ENCODE results near the gene RAN. TPM values are rescaled to one million over a fixed set of nuclear protein-coding genes. Genes with fewer than 3 reads are reported as not detected.
A peak's percentile ranks its signal among the peaks of the same experiment; 100 is the strongest.
"Not testable (repeated sequence)": the region's sequence is repeated elsewhere in the genome, so short reads cannot be mapped to it uniquely, and the experiment has no call there.

RAN gene
- total RNA-seq, 1 donor: 286 TPM

GRCh38 chr12:130848785-130849305, 23.0 kb upstream of the RAN start:
- not testable (repeated sequence) for DNase-seq (ENCODE audit: low read depth in 2 of 3, low spot score in 2 of 3)

- DNase-seq (ENCODE audit: low read depth in 2 of 3, low spot score in 2 of 3): no peak
Observed at GRCh38 chr12:130849561-130850417, 22.1 kb upstream of the RAN start.

GRCh38 chr12:130850418-130851021, 21.3 kb upstream of the RAN start:
- no peak for DNase-seq (ENCODE audit: low read depth in 2 of 3, low spot score in 2 of 3)

- DNase-seq (ENCODE audit: low read depth in 2 of 3, low spot score in 2 of 3): no peak
Observed at GRCh38 chr12:130856088-130856487, 15.8 kb upstream of the RAN start.

GRCh38 chr12:130858084-130858483, 13.8 kb upstream of the RAN start:
- no peak for DNase-seq (ENCODE audit: low read depth in 2 of 3, low spot score in 2 of 3)

- no peak for DNase-seq (ENCODE audit: low read depth in 2 of 3, low spot score in 2 of 3)
Observed at GRCh38 chr12:130859161-130859560, 12.7 kb upstream of the RAN start.

GRCh38 chr12:130860311-130860710, 11.6 kb upstream of the RAN start:
- no peak for DNase-seq (ENCODE audit: low read depth in 2 of 3, low spot score in 2 of 3)

GRCh38 chr12:130862161-130862560, 9.7 kb upstream of the RAN start:
- DNase-seq (ENCODE audit: low read depth in 2 of 3, low spot score in 2 of 3): no peak

- DNase-seq (ENCODE audit: low read depth in 2 of 3, low spot score in 2 of 3): not testable (repeated sequence)
Observed at GRCh38 chr12:130862771-130863170, 9.1 kb upstream of the RAN start.

- DNase-seq (ENCODE audit: low read depth in 2 of 3, low spot score in 2 of 3): no peak
Observed at GRCh38 chr12:130863298-130863697, 8.6 kb upstream of the RAN start.

- DNase-seq (ENCODE audit: low read depth in 2 of 3, low spot score in 2 of 3): no peak
Observed at GRCh38 chr12:130868412-130868811, 3.5 kb upstream of the RAN start.

- peak in 2 of 3 donors; percentile 66 to 77 for DNase-seq (ENCODE audit: low read depth in 2 of 3, low spot score in 2 of 3)
Observed at GRCh38 chr12:130870442-130871285, 1.2 kb upstream of the RAN start.

GRCh38 chr12:130872179-130873096, 572 bp downstream of the RAN start:
- peak in 2 of 3 donors; percentile 50 to 54 for DNase-seq (ENCODE audit: low read depth in 2 of 3, low spot score in 2 of 3)

- DNase-seq (ENCODE audit: low read depth in 2 of 3, low spot score in 2 of 3): no peak
Observed at GRCh38 chr12:130873106-130873795, 1.4 kb downstream of the RAN start.

GRCh38 chr12:130873825-130874224, 2.0 kb downstream of the RAN start:
- DNase-seq (ENCODE audit: low read depth in 2 of 3, low spot score in 2 of 3): no peak

GRCh38 chr12:130874696-130875095, 2.8 kb downstream of the RAN start:
- DNase-seq (ENCODE audit: low read depth in 2 of 3, low spot score in 2 of 3): no peak

GRCh38 chr12:130875193-130875592, 3.3 kb downstream of the RAN start:
- no peak for DNase-seq (ENCODE audit: low read depth in 2 of 3, low spot score in 2 of 3)

GRCh38 chr12:130875708-130876107, 3.8 kb downstream of the RAN start:
- not testable (repeated sequence) for DNase-seq (ENCODE audit: low read depth in 2 of 3, low spot score in 2 of 3)

GRCh38 chr12:130876297-130876696, 4.4 kb downstream of the RAN start:
- no peak for DNase-seq (ENCODE audit: low read depth in 2 of 3, low spot score in 2 of 3)
